NCI-H748 (cell line): Measurements from ENCODE around the gene SHROOM2.
A peak's percentile ranks its signal among the peaks of the same experiment; 100 is the strongest.

Experiments
- DNase-seq: peaks from one replicate; lab custom pipeline; 2025; ENCODE audit not compliant: unreplicated experiment; lab: John Stamatoyannopoulos, UW

SHROOM2 gene

GRCh38 chrX:9890681-9891091 lies 104.5 kb downstream of the SHROOM2 start:
- DNase-seq = no peak

GRCh38 chrX:9895225-9895912 lies 109.1 kb downstream of the SHROOM2 start:
- DNase-seq = no peak

GRCh38 chrX:9897761-9898161 lies 111.5 kb downstream of the SHROOM2 start:
- no peak for DNase-seq

GRCh38 chrX:9899640-9900111 lies 113.4 kb downstream of the SHROOM2 start:
- no peak for DNase-seq

- no peak for DNase-seq
Measured at GRCh38 chrX:9902656-9903055, 116.4 kb downstream of the SHROOM2 start.

- peak; percentile 50 for DNase-seq
Measured at GRCh38 chrX:9903146-9903545, 116.9 kb downstream of the SHROOM2 start.

GRCh38 chrX:9905288-9905687 lies 119.1 kb downstream of the SHROOM2 start:
- DNase-seq = no peak

- no peak for DNase-seq
Measured at GRCh38 chrX:9905721-9906120, 119.5 kb downstream of the SHROOM2 start.

- no peak for DNase-seq
Measured at GRCh38 chrX:9906919-9907318, 120.7 kb downstream of the SHROOM2 start.

- no peak for DNase-seq
Measured at GRCh38 chrX:9907645-9908387, 121.6 kb downstream of the SHROOM2 start.

- no peak for DNase-seq
Measured at GRCh38 chrX:9909254-9909653, 123.0 kb downstream of the SHROOM2 start.

- peak; percentile 51 for DNase-seq
Measured at GRCh38 chrX:9911487-9911886, 125.3 kb downstream of the SHROOM2 start.

GRCh38 chrX:9912351-9913145 lies 126.3 kb downstream of the SHROOM2 start:
- DNase-seq = peak; percentile 70

GRCh38 chrX:9913146-9913433 lies 126.9 kb downstream of the SHROOM2 start:
- DNase-seq = no peak

- DNase-seq = no peak
Measured at GRCh38 chrX:9917861-9918260, 131.6 kb downstream of the SHROOM2 start.

GRCh38 chrX:9919632-9920172 lies 133.5 kb downstream of the SHROOM2 start:
- DNase-seq = no peak

- no peak for DNase-seq
Measured at GRCh38 chrX:9921407-9921806, 135.2 kb downstream of the SHROOM2 start.

GRCh38 chrX:9923357-9923756 lies 137.1 kb downstream of the SHROOM2 start:
- DNase-seq = no peak

GRCh38 chrX:9926002-9926401 lies 139.8 kb downstream of the SHROOM2 start:
- no peak for DNase-seq

GRCh38 chrX:9927698-9928482 lies 141.7 kb downstream of the SHROOM2 start:
- peak; percentile 76 for DNase-seq

- no peak for DNase-seq
Measured at GRCh38 chrX:9935436-9935835, 149.2 kb downstream of the SHROOM2 start.
